ENCODE results near the gene MLIP.
A peak's percentile ranks its signal among the peaks of the same experiment; 100 is the strongest.

MLIP gene

DNA sequence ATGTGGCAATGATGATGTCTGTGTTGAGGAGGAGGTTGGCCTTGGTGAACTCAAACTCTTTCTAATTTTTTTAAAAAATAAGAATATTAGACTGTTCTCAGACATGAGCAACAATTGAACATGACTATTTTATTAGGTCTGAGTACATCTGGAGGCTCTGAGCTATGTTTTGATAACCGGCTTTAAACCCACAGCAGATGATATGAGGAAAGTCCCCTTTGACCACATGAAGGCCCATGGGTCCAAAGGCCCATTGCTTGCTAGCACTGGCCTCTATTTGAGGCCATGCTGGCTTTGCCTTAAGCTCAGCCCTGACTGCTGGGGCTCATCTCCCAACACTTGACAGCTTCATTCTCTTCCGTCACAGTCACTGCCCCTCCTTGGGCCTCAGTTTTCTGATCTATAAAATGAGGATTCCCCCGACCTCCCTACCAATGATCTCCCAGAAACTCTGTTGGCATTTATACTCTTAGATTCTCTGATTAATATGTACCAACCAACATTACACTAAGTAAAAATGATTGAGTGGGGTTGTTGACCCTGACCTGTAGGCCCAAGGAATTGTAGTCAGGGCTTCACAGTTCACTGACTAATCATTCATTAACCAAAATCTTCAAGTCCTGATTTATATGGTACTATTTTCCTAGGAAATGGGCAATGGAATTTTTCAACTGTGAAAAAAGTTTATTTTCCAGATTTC lies 173.1 kb downstream of the MLIP start:
- DNase-seq (ENCODE audit: low spot score), result no peak

DNA sequence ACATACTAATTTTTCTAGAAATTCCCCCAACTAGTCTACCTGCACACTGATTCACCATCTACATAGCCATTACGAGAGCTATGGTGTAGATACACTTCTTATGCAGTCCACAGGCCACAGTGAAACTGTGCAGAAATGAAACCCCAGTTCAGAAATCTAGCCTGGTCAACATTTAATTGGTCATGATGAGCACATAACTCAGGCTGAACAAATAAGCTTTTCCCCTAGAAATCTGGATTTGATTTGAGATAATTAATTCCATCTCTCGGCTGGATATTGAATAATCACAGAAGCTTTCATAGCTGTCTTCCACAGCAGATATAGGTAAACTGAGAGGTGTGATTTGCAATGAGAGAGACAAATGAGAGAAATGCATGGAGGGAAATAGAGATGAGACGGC lies 174.4 kb downstream of the MLIP start:
- no peak for DNase-seq (ENCODE audit: low spot score)

DNA sequence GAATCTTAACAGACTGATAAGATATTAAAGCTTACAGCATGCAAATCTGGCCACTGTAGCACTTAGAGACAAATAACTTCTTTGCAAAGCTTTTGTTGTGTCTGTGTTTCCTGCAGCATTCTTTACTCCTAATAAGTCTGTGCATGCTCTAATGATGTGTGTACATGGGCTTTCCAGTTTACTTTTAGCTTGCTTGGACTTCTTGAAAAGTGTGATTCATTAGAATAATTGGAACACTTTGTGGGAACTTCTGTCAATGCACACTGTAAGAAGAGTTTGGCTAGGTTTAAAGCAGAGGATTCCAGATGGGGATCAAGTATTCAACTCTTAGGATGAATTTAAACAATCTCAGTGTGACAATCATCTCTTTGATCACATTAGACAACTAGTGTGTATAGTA lies 174.9 kb downstream of the MLIP start:
- no peak for DNase-seq (ENCODE audit: low spot score)

DNA sequence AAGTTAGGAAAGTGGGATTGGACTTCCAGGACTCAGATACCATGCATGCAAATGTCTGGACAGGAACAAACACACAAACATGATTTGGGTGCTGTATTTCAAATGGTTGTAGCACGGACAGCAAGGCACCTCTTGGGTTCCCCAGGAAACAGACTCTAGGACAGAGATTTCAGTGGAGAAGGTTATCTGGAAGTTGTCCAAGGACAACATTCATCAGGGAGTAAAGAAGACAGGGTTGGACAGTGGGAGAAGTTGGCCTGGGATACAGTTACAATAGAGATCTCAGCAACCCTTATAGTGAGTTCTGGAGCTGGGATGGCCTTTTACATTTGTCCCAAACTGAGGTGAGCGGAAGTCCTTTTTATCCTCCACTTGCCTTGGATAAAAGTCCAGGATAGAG lies 177.2 kb downstream of the MLIP start:
- DNase-seq (ENCODE audit: low spot score), result no peak

DNA sequence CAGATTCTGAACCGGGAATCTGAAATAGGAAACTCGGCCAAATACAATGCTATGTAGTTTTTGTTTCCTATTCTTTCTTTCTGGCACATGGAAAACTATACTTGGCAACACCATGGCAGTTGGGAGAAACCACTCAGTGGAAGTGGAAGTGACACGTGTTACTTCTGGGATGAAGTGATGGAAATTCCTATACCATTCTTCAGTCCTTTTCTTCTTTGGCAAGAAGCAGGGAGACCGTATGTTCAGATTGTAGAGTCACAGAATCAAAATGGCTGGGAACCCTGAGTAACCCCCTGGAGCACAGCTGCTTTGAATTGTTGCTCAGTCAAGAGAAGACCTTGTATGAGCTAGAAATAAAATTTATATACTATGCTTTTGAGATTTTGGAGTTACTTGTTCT lies 178.2 kb downstream of the MLIP start:
- DNase-seq (ENCODE audit: low spot score), result no peak

DNA sequence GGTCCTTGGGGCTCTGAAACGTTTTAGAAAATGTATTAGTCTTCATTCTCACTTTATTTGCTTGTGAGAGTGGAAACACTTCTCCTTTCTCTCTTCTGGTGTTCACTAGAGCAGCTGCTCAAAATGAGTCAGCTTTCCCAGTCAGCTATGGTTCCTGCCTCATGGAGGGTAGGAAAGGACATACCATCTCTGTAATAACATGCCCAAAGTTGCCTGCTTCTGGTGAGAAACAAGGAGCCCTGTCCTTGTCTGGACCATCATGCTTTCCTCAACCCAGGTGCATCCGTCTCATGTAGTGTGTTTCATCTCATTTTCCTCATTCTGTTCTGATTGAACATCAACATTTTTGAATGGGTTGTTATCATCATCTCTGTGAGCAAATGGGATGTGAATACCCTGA lies 179.9 kb downstream of the MLIP start:
- no peak for DNase-seq (ENCODE audit: low spot score)

DNA sequence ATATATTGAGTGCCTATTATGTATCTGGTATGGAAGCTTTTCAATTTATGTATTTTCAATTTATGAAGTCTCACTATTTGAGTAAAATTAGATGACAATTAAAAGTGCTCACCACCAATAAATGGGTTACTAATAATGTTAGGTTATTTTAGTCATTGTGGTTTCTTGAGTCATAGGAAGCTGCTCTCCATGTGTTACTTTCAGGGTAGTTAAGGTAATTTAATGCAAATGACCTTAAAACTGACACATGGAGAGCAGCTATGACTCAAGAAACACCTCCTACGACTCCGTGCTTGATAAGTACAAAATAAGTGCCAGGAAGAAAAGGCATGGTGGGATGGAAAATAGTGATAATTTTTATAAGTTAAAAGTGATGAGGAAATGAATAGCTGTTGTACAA lies 180.5 kb downstream of the MLIP start:
- DNase-seq (ENCODE audit: low spot score), result no peak

DNA sequence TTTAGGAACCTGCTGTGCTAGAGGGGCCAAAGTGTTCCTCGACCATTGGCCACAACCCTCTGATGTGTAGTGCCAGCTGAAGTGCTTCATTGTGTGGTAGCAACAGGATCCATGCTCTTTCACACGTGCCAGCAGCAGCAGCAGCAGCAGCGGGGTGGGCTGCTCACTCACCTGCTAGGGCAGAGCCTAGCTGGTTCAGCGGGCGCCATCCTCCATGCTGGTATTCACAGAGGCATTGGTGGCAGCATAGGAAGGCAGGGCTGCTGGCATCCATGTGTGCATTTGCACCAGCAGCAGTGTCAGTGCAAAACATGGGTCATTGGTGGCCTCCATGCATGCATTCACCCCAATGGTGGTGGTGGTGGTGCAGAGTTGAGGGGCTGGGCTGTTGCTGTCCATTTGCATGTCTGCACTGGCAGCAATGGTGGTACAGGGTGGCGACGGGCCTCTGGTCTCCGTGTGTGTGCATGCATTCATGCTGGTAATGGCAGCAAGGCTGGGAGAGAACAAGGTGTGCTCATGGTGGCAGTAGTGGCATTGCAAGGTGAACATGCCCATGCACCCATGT lies 183.8 kb downstream of the MLIP start:
- no peak for DNase-seq (ENCODE audit: low spot score)

DNA sequence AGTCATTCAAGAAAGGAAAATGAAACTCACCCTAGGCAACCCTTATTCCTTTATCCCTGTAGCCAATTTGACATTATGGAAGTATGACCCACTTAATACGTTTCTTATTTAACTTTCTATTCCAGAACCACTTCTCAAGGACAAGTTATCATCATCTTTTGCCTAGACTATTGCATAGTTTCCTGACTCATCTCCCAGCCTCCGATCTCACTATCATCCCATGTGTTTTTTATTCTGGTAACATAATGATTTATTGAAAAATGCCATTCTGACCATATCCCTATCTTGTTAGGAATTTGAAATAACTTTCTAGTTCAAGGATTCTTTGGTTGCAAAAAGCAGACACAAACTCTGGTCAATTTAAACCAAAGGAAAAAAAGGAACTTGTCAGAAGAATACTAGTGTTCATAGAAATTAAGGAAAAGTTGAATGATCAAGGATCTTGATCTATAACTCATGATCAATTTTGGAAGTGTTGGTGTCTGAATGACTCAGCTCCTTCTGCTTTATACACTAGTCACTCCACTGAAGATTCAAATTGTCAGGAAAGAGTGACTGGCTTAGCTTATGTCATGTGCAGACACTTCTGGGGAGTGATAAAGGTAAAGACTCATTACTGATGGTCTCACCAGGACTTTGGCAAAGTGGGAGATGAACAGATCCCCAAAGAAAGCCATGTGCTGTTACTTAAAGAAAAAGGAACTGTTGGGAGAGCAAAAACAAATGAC lies 188.5 kb downstream of the MLIP start:
- no peak for DNase-seq (ENCODE audit: low spot score)

DNA sequence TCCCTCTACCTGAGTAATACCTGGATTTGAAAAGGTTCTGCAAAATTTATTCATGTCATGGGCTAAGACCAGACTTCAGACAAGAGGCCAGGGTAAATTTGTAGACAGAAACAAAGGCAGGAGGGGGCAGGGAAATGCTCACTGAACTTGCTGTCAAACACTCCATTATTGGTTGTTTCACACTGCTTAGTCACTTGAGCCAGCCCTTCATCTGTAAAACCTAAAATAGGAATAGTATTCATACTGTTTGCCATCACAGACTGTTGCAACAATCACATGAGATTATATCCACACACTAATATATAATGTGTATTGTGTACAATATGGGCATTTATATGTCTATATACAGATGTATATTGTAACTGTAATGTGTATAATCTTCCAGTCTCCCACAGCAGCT lies 190.5 kb downstream of the MLIP start:
- DNase-seq (ENCODE audit: low spot score), result no peak

DNA sequence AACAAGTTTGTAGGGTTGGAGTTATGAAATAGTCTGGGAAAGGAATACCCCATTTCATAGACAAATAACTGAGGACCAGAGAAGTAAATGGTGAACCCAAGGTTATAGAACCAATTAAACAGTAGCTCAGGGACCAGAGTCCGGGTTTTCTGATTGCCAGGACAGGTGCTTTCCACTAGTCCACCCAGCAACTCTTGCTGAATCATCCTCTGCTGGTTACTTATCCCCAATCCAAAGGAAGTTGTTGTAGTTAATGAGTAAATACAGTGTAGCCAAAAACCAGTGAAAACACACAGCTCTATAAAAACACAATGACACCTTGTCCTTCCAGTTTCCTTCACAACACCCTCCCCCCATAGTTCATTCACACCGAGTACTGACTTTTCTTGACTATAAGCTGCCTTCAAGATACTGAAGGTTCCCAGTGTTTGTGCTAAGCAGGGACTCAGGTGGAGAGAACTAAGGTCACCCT lies 196.2 kb downstream of the MLIP start:
- peak; percentile 6 for DNase-seq (ENCODE audit: low spot score)

DNA sequence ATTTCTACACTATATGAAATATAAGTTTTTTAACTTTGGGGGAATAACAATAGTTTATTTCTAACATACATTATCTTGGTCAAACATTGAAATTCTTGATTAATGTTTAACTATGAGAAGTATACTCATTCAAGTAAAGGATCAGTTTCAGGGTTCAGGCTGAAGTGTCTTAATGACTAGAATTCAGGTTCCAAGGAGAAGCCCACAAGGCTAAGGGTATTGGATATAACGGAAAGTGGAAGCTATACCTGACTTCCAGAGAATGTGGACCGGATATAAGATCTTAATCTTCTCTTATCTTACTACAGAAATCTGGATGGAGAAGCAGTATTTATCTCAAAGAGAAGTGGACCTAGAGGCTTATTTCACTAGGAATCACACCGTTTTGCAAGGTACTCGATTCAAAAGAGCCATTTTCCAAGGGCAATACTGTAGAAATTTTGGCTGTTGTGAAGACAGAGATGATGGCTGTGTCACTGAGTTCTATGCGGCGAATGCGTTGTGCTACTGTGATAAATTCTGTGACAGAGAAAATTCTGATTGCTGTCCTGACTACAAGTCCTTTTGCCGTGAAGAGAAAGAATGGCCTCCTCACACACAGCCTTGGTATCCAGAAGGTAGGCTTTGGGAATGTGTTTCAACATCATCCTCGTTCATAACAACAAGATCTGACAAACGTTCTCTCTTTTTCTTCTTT lies 197.2 kb downstream of the MLIP start, which contains the start of gene TINAG:
TSS of gene TINAG (plus strand) at position 153 of the 697 bp plus-strand sequence. CDS start at position 263, 110 bp downstream.
- no peak for DNase-seq (ENCODE audit: low spot score)

DNA sequence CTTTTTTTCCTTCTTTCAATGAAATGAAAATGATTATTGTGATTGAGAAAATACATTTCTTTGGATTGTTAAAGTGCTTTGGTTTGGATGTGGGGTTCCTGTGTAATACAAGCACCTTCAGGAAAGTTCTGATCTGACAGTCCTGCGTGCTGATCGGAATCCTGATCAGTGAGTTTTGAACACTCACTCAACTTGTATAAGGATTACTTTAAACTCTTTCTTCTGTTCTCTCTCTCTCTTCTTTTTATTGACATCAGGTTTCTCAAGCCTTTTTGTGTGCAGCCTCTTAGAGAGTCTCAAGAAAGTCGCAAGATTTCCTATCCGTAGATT lies 197.7 kb downstream of the MLIP start:
- no peak for DNase-seq (ENCODE audit: low spot score)

DNA sequence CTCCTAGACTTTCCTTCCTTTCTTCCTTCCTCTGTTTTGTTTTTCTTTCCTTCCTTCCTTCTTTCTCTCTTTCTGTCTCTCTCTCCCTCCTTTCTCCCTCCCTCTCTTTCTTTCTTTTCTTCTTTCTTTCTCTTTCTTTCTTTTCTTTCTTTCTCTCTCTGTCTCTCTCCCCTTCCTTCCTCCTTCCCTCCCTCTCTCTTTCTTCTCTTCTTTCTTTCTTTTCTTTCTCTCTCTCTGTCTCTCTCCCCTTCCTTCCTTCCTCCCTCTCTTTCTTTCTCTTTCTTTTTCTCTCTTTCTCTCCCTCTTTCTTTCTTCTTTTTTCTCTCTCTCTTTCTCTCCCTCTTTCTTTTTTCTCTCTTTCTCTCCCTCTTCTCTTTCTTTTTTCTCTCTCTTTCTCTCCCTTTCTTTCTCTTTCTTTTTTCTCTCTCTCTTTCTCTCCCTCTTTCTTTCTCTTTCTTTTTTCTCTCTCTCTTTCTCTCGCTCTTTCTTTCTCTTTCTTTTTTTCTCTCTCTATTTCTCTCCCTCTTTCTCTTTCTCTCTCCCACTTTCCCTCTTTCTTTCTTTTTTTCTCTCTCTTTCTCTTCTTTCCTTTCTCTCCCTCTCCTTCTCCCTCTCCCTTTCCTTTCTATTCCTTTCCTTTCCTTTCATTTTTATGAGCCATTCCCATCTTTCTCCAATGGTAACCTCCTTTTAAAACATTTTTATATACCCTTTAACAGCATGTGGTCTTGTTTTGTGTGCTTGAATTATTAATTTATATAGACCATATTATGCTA lies 199.3 kb downstream of the MLIP start:
- no peak for DNase-seq (ENCODE audit: low spot score)

DNA sequence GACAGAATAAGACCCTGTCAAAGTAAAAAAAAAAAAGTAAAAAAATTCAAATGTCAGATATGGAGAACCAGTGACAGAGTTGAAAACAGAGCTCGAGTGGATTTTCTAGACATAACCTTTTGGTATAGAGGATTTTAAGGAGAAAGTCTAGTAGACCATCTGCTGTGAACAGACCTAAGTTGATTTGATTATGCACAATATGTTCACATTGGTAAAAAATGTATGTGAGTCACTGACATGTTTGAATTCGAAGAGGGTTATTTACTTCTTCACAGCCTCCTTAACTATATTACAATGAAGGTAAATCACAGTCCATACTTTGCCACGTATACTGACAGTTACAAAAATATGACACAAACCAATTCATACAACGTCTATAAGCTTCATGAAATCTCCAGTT lies 204.4 kb downstream of the MLIP start:
- no peak for DNase-seq (ENCODE audit: low spot score)
